Type B pancreatic cell (in vitro differentiated cells): ENCODE data around the gene IGFBP5. TPM values are rescaled to one million over a fixed set of nuclear protein-coding genes. Genes with fewer than 3 reads are reported as not detected.
A peak's percentile ranks its signal among the peaks of the same experiment; 100 is the strongest.

ENCODE experiments used
- DNase-seq: peaks from one replicate; pipeline ENCODE4 v3.0.0; 2021; ENCODE audit warnings: mixed read lengths; ENCODE audit not compliant: unreplicated experiment; ENCODE audit errors: extremely low spot score
- H3K27ac Mint-ChIP-seq: 2 replicates; pipeline ENCODE4 v1.8.0; 2021; ENCODE audit warnings: mild to moderate bottlenecking, mixed read lengths
- H3K27me3 Mint-ChIP-seq: 2 replicates; pipeline ENCODE4 v1.8.0; 2021; ENCODE audit warnings: mixed read lengths
- H3K36me3 Mint-ChIP-seq: 2 replicates; pipeline ENCODE4 v1.8.0; 2021; ENCODE audit warnings: mixed read lengths
- H3K4me1 Mint-ChIP-seq: one replicate; pipeline ENCODE4 v1.8.0; 2021; ENCODE audit warnings: mixed read lengths; ENCODE audit not compliant: unreplicated experiment
- H3K4me3 Mint-ChIP-seq: 2 replicates; pipeline ENCODE4 v1.8.0; 2021; ENCODE audit warnings: mild to moderate bottlenecking, mixed read lengths
- H3K9me3 Mint-ChIP-seq: 2 replicates; pipeline ENCODE4 v1.8.0; 2021; ENCODE audit warnings: mixed read lengths
- CTCF ChIP-seq: fragments of 200-600 bp; sonication (generic); conservative IDR thresholded peaks from 2 replicates; pipeline ENCODE4 v1.5.0; 2021; ENCODE audit warnings: antibody characterized with exemption, mild to moderate bottlenecking
- total RNA-seq: library from RNA; stranded (reverse); gene quantifications from 2 replicates; pipeline ENCODE4 v1.2.1, GENCODE V29; 2021; ENCODE audit warnings: low replicate concordance

The IGFBP5 gene
- total RNA-seq, 1 donor from 2014 or later = 245 TPM

GRCh38 chr2:216635701-216636550 lies 59.4 kb downstream of the IGFBP5 start:
- Mint-ChIP-seq H3K4me3 (peak overlapping the region; percentile 98), H3K9me3 (peaks cover 4% of the 10 kb centered on the region), H3K4me1 (peaks cover 38% of the 10 kb centered on the region), H3K27ac (peak overlapping the region; percentile 93), H3K27me3 (peaks cover 32% of the 10 kb centered on the region), H3K36me3 (peaks cover 10% of the 10 kb centered on the region)
- TF ChIP-seq CTCF = no peak
- no peak for DNase-seq

- peak overlapping the region; percentile 93 for H3K27ac Mint-ChIP-seq
- peak overlapping the region; percentile 98 for H3K4me3 Mint-ChIP-seq
- peaks cover 38% of the 10 kb centered on the region for H3K4me1 Mint-ChIP-seq
- no peak for DNase-seq
- H3K9me3 Mint-ChIP-seq = peaks cover 4% of the 10 kb centered on the region
- TF ChIP-seq CTCF = peak; percentile 42
- peaks cover 33% of the 10 kb centered on the region for H3K27me3 Mint-ChIP-seq
- H3K36me3 Mint-ChIP-seq = peaks cover 10% of the 10 kb centered on the region
Measured at GRCh38 chr2:216635171-216635570, 60.2 kb downstream of the IGFBP5 start.

- TF ChIP-seq CTCF = no peak
- Mint-ChIP-seq H3K36me3 (peaks cover 5% of the 10 kb centered on the region), H3K4me1 (peaks cover 38% of the 10 kb centered on the region), H3K4me3 (peak overlapping the region; percentile 98), H3K27ac (peak overlapping the region; percentile 93), H3K9me3 (peaks cover 4% of the 10 kb centered on the region), H3K27me3 (peaks cover 35% of the 10 kb centered on the region)
- no peak for DNase-seq
Measured at GRCh38 chr2:216634370-216635148, 60.8 kb downstream of the IGFBP5 start.

GRCh38 chr2:216633616-216634369 lies 61.6 kb downstream of the IGFBP5 start:
- H3K4me1 Mint-ChIP-seq = peaks cover 38% of the 10 kb centered on the region
- H3K36me3 Mint-ChIP-seq = peaks cover 5% of the 10 kb centered on the region
- H3K9me3 Mint-ChIP-seq = peaks cover 4% of the 10 kb centered on the region
- H3K27me3 Mint-ChIP-seq = peaks cover 35% of the 10 kb centered on the region
- peak overlapping the region; percentile 74 for H3K27ac Mint-ChIP-seq
- DNase-seq = peak; percentile 74
- no peak for TF ChIP-seq CTCF
- H3K4me3 Mint-ChIP-seq = peak overlapping the region; percentile 98

- peak within 1 kb of the TSS; percentile 92 for H3K27ac Mint-ChIP-seq
Measured at GRCh38 chr2:216632952-216633615, 62.3 kb downstream of the IGFBP5 start, which contains the start of gene IGFBP2. Gene IGFBP2, plus strand, starts transcription at chr2:216633420. Its CDS starts 104 bp downstream, at chr2:216633524.

More at GRCh38 chr2:216632952-216633615, 62.3 kb downstream of the IGFBP5 start, which contains the start of gene IGFBP2:
- peaks cover 4% of the 10 kb centered on the region for H3K9me3 Mint-ChIP-seq
- TF ChIP-seq CTCF = peak; percentile 47
- H3K4me3 Mint-ChIP-seq = peak within 1 kb of the TSS; percentile 98
- DNase-seq = peak; percentile 80
- H3K36me3 Mint-ChIP-seq = peaks cover 5% of the 10 kb centered on the region
- peaks cover 35% of the 10 kb centered on the region for H3K27me3 Mint-ChIP-seq
- H3K4me1 Mint-ChIP-seq = peaks cover 38% of the 10 kb centered on the region
